K562 (cell line): Measurements from ENCODE around the gene WDR93. TPM values are rescaled to one million over a fixed set of nuclear protein-coding genes. Genes with fewer than 3 reads are reported as not detected.

Source experiments
- ATAC-seq: fragments of 200-7000 bp; cut with Tn5 transposase; 3 replicates; pipeline ENCODE4 v1.9.1; 2020; ENCODE audit warnings: moderate library complexity
- BruUV-seq: library from RNA; stranded (reverse); fragments of 400-500 nt; replicated peaks from 2 replicates; lab custom pipeline; 2021; lab: Mats Ljungman, UMichigan
- CTCF ChIA-PET: fragments of 300-600 bp; formaldehyde crosslinking; extraction: SDS; loops from one replicate; lab custom pipeline; 2021; ENCODE audit warnings: low intra/inter-chr PET ratio; lab: Yijun Ruan, JAX
- POLR2A ChIA-PET: fragments of 300-600, 350-650 bp; sonication (Branson Sonifier 250); formaldehyde crosslinking; extraction: SDS; loops from one replicate; lab custom pipeline; 2021; ENCODE audit warnings: antibody characterized with exemption, inconsistent platforms; lab: Yijun Ruan, JAX
- DNase-seq, 4 experiments: peaks; one replicate each; pipeline versions ENCODE4 v3.0.0 to v3.0.0-alpha.2; 2011 to 2018; ENCODE audit warnings: low spot score in 3 of 4, mixed read lengths in 3 of 4; ENCODE audit errors: extremely low read depth in 1 of 4
- FAIRE-seq: peaks from 2 replicates; lab custom pipeline; 2011; peaks lifted over from hg19 to GRCh38; lab: Jason Lieb, UNC
- H2AFZ ChIP-seq: 2 replicates; pipeline ENCODE4 v1.6.0; 2011; ENCODE audit warnings: low read depth, low read length, control low read depth, inconsistent platforms
- H3K27ac ChIP-seq: fragments of 200-600 bp; 3 replicates; pipeline ENCODE4 v1.8.0; 2011; ENCODE audit warnings: low read depth, mild to moderate bottlenecking, control low read depth, inconsistent platforms, low read length, moderate library complexity, mixed read lengths; ENCODE audit errors: extremely low read depth
- H3K27me3 ChIP-seq, 2 experiments: fragments of 300-600 bp in 1 of 2; 2 replicates in 1 of 2; 3 replicates in 1 of 2; pipeline versions ENCODE4 v1.6.0 to v1.8.0; 2011; ENCODE audit warnings: inconsistent platforms in 2 of 2, low read length in 2 of 2, mild to moderate bottlenecking in 1 of 2, mixed read lengths in 1 of 2, moderate library complexity in 1 of 2; ENCODE audit not compliant: control insufficient read depth in 2 of 2, insufficient read depth in 2 of 2
- H3K36me3 ChIP-seq: fragments of 300-600 bp; 3 replicates; pipeline ENCODE4 v1.8.0; 2011; ENCODE audit warnings: mild to moderate bottlenecking, low read length, inconsistent platforms; ENCODE audit not compliant: control insufficient read depth, insufficient read depth
- H3K4me1 ChIP-seq, 2 experiments: fragments of 200-600 bp in 1 of 2; replicated peaks in 1 of 2; 2 replicates in 1 of 2; 3 replicates in 1 of 2; pipeline versions ENCODE4 v1.5.1 to v1.8.0; 2011; ENCODE audit warnings: inconsistent platforms in 2 of 2, low read length in 2 of 2, mild to moderate bottlenecking in 1 of 2, mixed read lengths in 1 of 2, moderate library complexity in 1 of 2; ENCODE audit not compliant: control insufficient read depth in 2 of 2, insufficient read depth in 2 of 2
- H3K4me2 ChIP-seq: 2 replicates; pipeline ENCODE4 v1.6.1; 2011; ENCODE audit warnings: low read length, control low read depth, inconsistent platforms, mixed read lengths; ENCODE audit not compliant: insufficient read depth
- H3K4me3 ChIP-seq: fragments of 200-600 bp; sonication (generic), shearing (Covaris generic); 2 replicates; pipeline ENCODE4 v1.5.1; 2016; ENCODE audit warnings: control low read depth, inconsistent platforms
- H3K79me2 ChIP-seq: fragments of 200-600 bp; 3 replicates; pipeline ENCODE4 v1.8.0; 2011; ENCODE audit warnings: low read length, inconsistent platforms; ENCODE audit not compliant: control insufficient read depth, insufficient read depth
- H3K9ac ChIP-seq, 2 experiments: 2 replicates each; pipeline versions ENCODE4 v1.6.0 to v1.6.1; 2011; ENCODE audit warnings: low read depth in 2 of 2, low read length in 2 of 2, control low read depth in 1 of 2, inconsistent platforms in 1 of 2, mild to moderate bottlenecking in 1 of 2, mixed read lengths in 1 of 2; ENCODE audit not compliant: insufficient read depth in 1 of 2
- H3K9me1 ChIP-seq: one replicate; pipeline ENCODE4 v1.6.0; 2011; ENCODE audit warnings: inconsistent platforms, mild to moderate bottlenecking, low read length, moderate library complexity; ENCODE audit not compliant: control insufficient read depth, insufficient read depth
- H3K9me3 ChIP-seq: replicated peaks from 2 replicates; pipeline ENCODE4 v1.5.1; 2011; ENCODE audit warnings: low read depth, low read length, inconsistent platforms; ENCODE audit not compliant: control insufficient read depth, insufficient read depth
- H4K20me1 ChIP-seq: replicated peaks from 2 replicates; pipeline ENCODE4 v1.6.1; 2011; ENCODE audit warnings: low read length, inconsistent platforms, mixed read lengths; ENCODE audit not compliant: control insufficient read depth, insufficient read depth
- GTF2F1 ChIP-seq: IDR thresholded peaks from 2 replicates; pipeline ENCODE4 v1.6.1; 2011; ENCODE audit warnings: low read depth, low read length, improper control_type of control experiment
- IFI16 ChIP-seq: fragments of 250-450 bp; sonication (Bioruptor Pico); IDR thresholded peaks from 2 replicates; pipeline ENCODE4 v2.1.2; 2022; ENCODE audit warnings: mild to moderate bottlenecking, inconsistent platforms
- KLF16 ChIP-seq: IDR thresholded peaks from 2 replicates; pipeline ENCODE4 v1.6.1; 2016; ENCODE audit warnings: antibody characterized with exemption
- NBN ChIP-seq: fragments of 450-650 bp; IDR thresholded peaks from 2 replicates; pipeline ENCODE4 v1.6.1; 2016; ENCODE audit warnings: low read depth, mild to moderate bottlenecking
- NR0B1 ChIP-seq: fragments of 450-650 bp; IDR thresholded peaks from one replicate; pipeline ENCODE4 v1.6.1; 2018; ENCODE audit warnings: mild to moderate bottlenecking, moderate library complexity; ENCODE audit not compliant: partially characterized antibody
- SMAD1 ChIP-seq: fragments of 150-350 bp; IDR thresholded peaks from 2 replicates; pipeline ENCODE4 v1.6.1; 2014; ENCODE audit warnings: low read length, low read depth; ENCODE audit not compliant: partially characterized antibody
- ZNF282 ChIP-seq: sonication (generic); formaldehyde crosslinking; IDR thresholded peaks from 2 replicates; pipeline ENCODE4 v1.8.1; 2023; ENCODE audit warnings: missing genetic modification reagents
- ZNF639 ChIP-seq, 2 experiments: fragments of 200-800 bp in 1 of 2; sonication (Bioruptor generic) in 1 of 2; sonication (generic) in 1 of 2; formaldehyde crosslinking in 1 of 2; IDR thresholded peaks in 1 of 2; conservative IDR thresholded peaks in 1 of 2; 2 replicates each; pipeline versions ENCODE4 v1.5.0 to v1.6.1; 2016 to 2020; ENCODE audit warnings: missing compliant biosample characterization in 1 of 2, missing genetic modification characterization in 1 of 2, missing genetic modification reagents in 1 of 2
- in situ Hi-C: fragments of 300-500 bp; cut with MboI; formaldehyde crosslinking; loops from 4 replicates; pipeline ENCODE4 v1.15.0; 2018; ENCODE audit warnings: inconsistent platforms, mixed read lengths
- intact Hi-C: fragments of 100-400 bp; cut with micrococcal nuclease; formaldehyde crosslinking; loops from 2 replicates; pipeline ENCODE4 v1.14.2; 2022
- polyA plus RNA-seq, 8 experiments: library from polyadenylated mRNA; depleted of rRNA in 4 of 8; stranded (reverse) in 5 of 8; unstranded in 3 of 8; fragments of >200 nt; fragmentation: Nextera tagmentation in 2 of 8; fragmentation: Illumina TruSeq in 1 of 8; extraction: Ambion mirVana in 2 of 8; extraction: Trizol in 1 of 8; gene quantifications; 2 replicates each; pipeline versions ENCODE4 v1.2.1 to v1.2.3, GENCODE V29; 2011 to 2014; ENCODE audit warnings: inconsistent platforms in 1 of 8, missing spikeins in 1 of 8
- total RNA-seq, 7 experiments: library from RNA; depleted of rRNA in 6 of 7; stranded (reverse); fragments of >200 nt in 6 of 7; fragmentation: Illumina TruSeq in 2 of 7; extraction: Trizol in 2 of 7; gene quantifications; 2 replicates each; pipeline versions ENCODE4 v1.2.1 to v1.2.3, GENCODE V29; 2011 to 2021; ENCODE audit warnings: low replicate concordance in 1 of 7
- TF ChIP-seq, protein P1 (sequence below): fragments of 250-450 bp; sonication (Bioruptor Pico); IDR thresholded peaks from 2 replicates; pipeline ENCODE4 v1.5.0; 2021
- TF ChIP-seq, protein P2 (sequence below): fragments of 250-450 bp; sonication (Bioruptor Pico); IDR thresholded peaks from 2 replicates; pipeline ENCODE4 v1.5.0; 2021

Gene WDR93
- total and polyA plus RNA-seq, 9 of the 15 experiments (the other 6 are each of a cell fraction or from before 2014, with no cell fraction given), result not detected

DNA sequence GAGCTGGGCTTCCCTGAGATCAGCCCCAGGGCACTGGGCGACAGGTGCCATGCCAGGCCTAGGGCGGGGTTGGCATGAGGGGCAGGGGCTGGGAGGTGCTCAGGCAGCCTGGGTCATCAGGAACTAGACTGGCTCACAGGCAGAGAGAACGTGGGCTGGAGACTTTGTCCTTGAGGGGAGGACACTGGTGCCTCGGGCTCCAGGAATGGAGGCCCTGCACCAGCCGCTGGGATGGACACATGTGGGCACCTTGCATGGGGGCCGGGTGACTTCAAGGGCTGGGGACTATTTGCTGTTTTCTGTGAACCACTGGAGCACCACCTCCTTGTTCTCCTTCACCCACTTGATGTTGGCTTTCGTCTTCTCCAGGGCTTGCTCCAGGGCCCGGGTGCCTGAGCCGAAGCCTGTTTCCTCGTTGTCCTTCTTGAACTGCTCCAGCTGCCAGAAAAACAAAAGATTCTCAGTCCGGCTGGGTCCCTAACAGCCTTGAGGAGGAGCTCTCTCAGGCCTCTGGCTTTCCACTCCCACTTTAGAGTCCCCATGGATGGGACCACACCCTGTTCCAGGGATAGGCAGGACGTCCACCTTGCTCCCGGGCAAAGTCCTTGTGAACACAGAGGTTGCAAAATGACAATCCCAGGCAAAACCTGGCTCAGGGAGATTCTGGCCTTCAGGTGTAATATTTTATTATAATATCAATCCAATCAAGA is 94.6 kb downstream of the WDR93 start (continued):
- TF ChIP-seq, protein P1, sequence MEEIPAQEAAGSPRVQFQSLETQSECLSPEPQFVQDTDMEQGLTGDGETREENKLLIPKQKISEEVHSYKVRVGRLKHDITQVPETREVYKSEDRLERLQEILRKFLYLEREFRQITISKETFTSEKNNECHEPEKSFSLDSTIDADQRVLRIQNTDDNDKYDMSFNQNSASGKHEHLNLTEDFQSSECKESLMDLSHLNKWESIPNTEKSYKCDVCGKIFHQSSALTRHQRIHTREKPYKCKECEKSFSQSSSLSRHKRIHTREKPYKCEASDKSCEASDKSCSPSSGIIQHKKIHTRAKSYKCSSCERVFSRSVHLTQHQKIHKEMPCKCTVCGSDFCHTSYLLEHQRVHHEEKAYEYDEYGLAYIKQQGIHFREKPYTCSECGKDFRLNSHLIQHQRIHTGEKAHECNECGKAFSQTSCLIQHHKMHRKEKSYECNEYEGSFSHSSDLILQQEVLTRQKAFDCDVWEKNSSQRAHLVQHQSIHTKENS (CRISPR knock-in tag), result no peak

DNA sequence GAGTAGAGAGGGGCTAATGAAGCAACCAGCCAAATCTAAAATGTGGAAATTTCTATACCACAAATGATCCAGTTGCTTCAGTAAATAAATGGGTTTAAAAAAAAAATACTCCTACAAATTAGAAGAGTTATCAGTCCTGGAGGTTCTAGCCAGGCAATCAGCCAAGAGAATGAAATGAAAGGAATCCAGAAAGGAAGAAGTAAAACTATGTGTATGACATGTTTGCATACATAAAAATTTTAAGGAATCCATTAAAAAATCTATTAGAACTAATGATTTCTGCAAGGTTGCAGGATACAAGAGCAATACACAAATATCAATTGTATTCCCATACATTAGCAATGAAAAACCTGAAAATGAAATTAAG is 95.1 kb downstream of the WDR93 start:
- Histone ChIP-seq H3K27me3 (no peaks in the 10 kb centered on the region), H3K4me1 (peaks cover 31 to 37% of the 10 kb centered on the region in 2 experiments), H3K9me3 (no peaks in the 10 kb centered on the region; the same call in 1 of the 2 replicates), H3K4me2 (no peak overlapping the region), H3K36me3 (no peaks in the 10 kb centered on the region)
- no TSS peak for BruUV-seq
- POLR2A ChIA-PET, result interaction anchor here (0.5 kb wide), 1 partner anchor 11 kb away, joined by 4 read pairs; no protein-coding TSS in a partner anchor
- TF ChIP-seq SMAD1, result no peak
- no peak for TF ChIP-seq GTF2F1
- TF ChIP-seq, protein P2, sequence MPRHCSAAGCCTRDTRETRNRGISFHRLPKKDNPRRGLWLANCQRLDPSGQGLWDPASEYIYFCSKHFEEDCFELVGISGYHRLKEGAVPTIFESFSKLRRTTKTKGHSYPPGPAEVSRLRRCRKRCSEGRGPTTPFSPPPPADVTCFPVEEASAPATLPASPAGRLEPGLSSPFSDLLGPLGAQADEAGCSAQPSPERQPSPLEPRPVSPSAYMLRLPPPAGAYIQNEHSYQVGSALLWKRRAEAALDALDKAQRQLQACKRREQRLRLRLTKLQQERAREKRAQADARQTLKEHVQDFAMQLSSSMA (CRISPR knock-in tag), result no peak
- TF ChIP-seq NBN, result no peak
- no peak for TF ChIP-seq ZNF639 (CRISPR knock-in tag; conservative IDR thresholded peaks at IDR 0.05 in 1 of 2, IDR thresholded peaks at IDR 0.05 in 1 of 2)
- TF ChIP-seq NR0B1, result no peak
- no peak for TF ChIP-seq IFI16 (CRISPR knock-in tag)
- TF ChIP-seq KLF16, result no peak
- TF ChIP-seq ZNF282 (CRISPR knock-in tag), result no peak
- TF ChIP-seq, all 486 proteins: peak for 0
- no peak overlapping the region for H3K4me3 ChIP-seq
- CTCF ChIA-PET, result no interaction called here
- in situ Hi-C loops (loop anchor here (10.0 kb wide), 1 partner anchor 449 kb away; the partner anchor contains the start of genes CIB1 and GDPGP1), intact Hi-C loops (no loop called here)
- no peak for ATAC-seq
- H4K20me1 ChIP-seq, result no peaks in the 10 kb centered on the region
- FAIRE-seq, result no peak
- no peak overlapping the region for H3K27ac ChIP-seq
- H2AFZ ChIP-seq, result no peak overlapping the region
- no peak overlapping the region for H3K9ac ChIP-seq
- H3K9me1 ChIP-seq, result no peaks in the 10 kb centered on the region
- DNase-seq, result no peak
- H3K79me2 ChIP-seq, result no peaks in the 10 kb centered on the region
